Measurements from ENCODE around the gene TESPA1.
A peak's percentile ranks its signal among the peaks of the same experiment; 100 is the strongest.

Gene TESPA1

DNA sequence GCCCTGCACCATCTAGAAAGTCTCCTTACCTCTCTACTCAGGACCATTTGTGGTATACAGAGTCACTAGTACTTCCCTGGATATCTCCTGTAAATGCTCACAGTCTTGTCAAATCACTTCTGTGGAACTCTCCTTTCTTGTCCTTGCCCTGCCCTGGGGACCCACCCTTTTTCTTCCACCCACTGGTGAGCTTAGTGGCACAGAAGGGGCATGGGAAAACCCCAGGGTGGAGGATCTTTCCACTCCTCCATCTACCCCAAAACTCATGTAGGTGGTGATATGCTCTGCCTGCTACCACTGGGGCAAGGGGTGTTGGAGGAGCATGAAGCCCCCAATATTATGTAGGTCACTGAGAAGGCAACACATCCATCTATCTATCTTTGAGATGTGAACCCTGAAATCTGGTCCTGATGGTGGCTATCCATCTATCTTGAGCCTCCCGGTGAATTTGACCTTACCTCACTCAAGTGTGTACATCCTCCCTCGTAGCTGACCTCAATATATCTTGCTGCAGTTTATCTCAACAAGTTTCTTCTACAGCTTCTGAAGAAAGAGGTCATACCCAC lies 943 bp downstream of the TESPA1 start:
- peak; percentile 41 to 45 for DNase-seq (ENCODE audit: low read depth in 2 of 2, low spot score in 1 of 2)

DNA sequence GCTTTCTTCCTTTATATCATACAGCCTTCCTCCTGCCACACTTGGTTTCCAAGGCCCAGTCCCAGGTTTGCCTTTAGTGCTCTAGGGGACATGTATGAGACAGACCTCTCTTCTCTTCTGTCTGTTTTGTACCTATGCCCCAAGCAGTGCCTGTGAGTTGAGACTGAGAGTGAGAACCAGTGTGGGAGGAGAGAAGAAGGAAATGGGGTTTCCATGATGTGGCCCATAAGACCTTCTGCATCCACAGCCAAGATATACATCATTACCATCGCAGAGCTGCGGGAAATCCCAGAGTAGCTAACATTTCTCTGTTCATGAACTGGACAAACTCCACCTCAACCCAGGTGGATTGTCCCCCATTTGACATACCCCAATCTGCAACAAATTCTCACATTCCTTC lies 2.8 kb downstream of the TESPA1 start:
- peak in 1 of 2 donors; percentile 19 for DNase-seq (ENCODE audit: low read depth in 2 of 2, low spot score in 1 of 2)

- no peak for DNase-seq (ENCODE audit: low read depth in 2 of 2, low spot score in 1 of 2)
Observed at GRCh38 chr12:54980341-54980740, 4.2 kb downstream of the TESPA1 start.

- no peak for DNase-seq (ENCODE audit: low read depth in 2 of 2, low spot score in 1 of 2)
Observed at GRCh38 chr12:54977857-54978256, 6.7 kb downstream of the TESPA1 start.

DNA sequence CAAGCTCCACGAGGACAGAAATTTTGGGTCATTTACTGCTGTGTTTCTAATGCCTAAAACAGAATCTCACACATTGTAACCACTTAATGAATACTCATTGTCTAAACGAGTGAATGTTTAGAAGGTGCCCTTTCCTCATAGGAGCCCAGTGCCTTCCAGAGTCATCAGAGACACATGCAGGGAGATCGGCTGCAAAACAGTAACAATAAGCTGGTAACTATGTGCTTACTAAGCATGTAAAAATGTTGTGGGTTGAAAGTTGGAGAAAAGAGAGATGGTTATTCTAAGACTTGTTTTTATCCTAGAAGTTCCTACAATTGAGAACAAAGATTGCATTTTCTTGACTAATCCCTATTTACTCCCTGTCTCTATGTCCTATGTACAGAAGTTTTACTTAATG lies 7.4 kb downstream of the TESPA1 start:
- DNase-seq (ENCODE audit: low read depth in 2 of 2, low spot score in 1 of 2): no peak

DNA sequence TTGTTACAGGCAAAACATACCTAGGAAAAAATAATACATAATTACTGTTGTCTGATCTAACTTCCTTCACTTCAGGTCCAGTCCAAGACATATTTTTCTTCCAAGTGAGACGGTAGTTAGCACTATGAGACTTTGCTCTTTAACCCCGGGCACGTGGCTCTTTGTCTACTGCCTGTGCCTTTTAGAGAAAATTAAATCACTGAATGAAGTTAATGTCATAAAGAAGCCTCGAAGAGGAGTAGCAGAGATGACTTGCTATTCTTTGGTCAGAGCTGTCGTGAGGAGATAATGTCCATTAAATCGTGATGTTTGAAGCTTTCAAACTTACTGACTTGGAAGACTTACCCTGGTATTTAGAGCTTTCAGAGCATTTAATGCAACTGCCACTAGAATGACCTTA lies 8.7 kb downstream of the TESPA1 start:
- no peak for DNase-seq (ENCODE audit: low read depth in 2 of 2, low spot score in 1 of 2)

DNA sequence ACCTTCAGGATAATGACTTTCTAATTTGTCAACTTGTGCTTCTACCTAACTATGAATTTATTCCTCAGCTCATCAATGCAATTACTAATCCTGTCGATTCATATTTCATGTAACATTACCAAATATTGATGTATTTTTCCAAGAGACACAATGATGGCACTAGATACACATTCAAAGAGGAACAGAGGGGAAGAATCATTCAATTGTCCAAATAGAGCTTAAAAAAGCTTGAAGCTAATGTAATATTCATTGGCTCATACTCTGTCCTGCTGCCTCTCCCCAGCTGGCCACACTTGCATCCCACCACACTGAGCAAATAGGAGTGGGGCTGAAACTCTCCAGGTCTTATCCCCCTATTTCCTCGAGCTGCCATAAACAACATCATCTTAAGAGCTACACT lies 9.3 kb downstream of the TESPA1 start:
- no peak for DNase-seq (ENCODE audit: low read depth in 2 of 2, low spot score in 1 of 2)

GRCh38 chr12:54974279-54974678 lies 10.3 kb downstream of the TESPA1 start:
- DNase-seq (ENCODE audit: low read depth in 2 of 2, low spot score in 1 of 2): no peak

- no peak for DNase-seq (ENCODE audit: low read depth in 2 of 2, low spot score in 1 of 2)
Observed at GRCh38 chr12:54973556-54973955, 11.0 kb downstream of the TESPA1 start.

GRCh38 chr12:54970741-54971140 lies 13.8 kb downstream of the TESPA1 start:
- DNase-seq (ENCODE audit: low read depth in 2 of 2, low spot score in 1 of 2): no peak

DNA sequence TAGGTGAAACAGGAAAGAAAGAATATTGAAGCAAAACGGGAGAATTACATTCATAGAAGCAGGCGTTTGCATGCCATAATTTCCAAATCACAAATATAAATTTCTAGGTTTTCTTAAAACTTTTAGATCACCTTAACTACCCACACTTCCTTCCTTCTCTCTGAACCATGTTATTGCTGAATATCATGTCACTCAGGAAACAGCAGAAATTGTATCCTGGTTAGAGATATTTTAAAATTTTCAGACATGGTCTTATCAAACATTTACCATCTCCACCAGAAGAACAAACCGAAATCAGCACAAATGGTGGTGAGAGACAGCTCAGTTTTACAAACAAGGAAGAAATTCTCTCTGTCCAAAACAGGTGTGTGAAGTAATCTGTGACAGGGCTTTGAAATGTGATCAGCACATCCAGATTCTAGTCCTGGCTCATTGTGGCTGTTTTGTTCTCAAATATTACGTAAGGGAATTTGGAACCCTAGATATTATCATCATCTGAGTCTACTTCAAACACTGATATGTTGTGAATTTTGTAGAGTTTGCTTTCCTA lies 16.3 kb downstream of the TESPA1 start:
- no peak for DNase-seq (ENCODE audit: low read depth in 2 of 2, low spot score in 1 of 2)

- no peak for DNase-seq (ENCODE audit: low read depth in 2 of 2, low spot score in 1 of 2)
Observed at GRCh38 chr12:54967461-54967860, 17.1 kb downstream of the TESPA1 start.

DNA sequence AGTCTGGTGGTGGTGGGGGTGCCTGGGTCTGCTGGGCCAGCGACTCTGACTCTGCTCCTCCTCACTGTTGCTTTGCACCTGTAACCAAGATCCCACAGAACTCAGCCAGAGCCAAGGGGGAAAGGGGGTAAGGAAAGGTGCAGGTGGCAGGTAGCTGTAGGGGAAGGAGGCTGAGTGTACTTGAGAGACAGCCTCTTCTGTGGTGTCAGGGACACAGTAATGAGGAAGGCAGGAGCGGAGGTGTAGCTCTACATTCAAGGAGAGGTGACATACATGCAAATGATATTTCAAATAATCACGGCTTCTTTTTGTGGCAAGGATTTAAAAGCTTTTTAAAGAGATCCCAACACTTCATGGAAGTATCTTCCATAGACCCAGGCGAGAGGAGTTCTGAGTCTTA lies 23.4 kb downstream of the TESPA1 start:
- no peak for DNase-seq (ENCODE audit: low read depth in 2 of 2, low spot score in 1 of 2)

- DNase-seq (ENCODE audit: low read depth in 2 of 2, low spot score in 1 of 2): no peak
Observed at GRCh38 chr12:54959291-54960018, 25.1 kb downstream of the TESPA1 start.

GRCh38 chr12:54958048-54958658 lies 26.4 kb downstream of the TESPA1 start:
- DNase-seq (ENCODE audit: low read depth in 2 of 2, low spot score in 1 of 2): no peak

DNA sequence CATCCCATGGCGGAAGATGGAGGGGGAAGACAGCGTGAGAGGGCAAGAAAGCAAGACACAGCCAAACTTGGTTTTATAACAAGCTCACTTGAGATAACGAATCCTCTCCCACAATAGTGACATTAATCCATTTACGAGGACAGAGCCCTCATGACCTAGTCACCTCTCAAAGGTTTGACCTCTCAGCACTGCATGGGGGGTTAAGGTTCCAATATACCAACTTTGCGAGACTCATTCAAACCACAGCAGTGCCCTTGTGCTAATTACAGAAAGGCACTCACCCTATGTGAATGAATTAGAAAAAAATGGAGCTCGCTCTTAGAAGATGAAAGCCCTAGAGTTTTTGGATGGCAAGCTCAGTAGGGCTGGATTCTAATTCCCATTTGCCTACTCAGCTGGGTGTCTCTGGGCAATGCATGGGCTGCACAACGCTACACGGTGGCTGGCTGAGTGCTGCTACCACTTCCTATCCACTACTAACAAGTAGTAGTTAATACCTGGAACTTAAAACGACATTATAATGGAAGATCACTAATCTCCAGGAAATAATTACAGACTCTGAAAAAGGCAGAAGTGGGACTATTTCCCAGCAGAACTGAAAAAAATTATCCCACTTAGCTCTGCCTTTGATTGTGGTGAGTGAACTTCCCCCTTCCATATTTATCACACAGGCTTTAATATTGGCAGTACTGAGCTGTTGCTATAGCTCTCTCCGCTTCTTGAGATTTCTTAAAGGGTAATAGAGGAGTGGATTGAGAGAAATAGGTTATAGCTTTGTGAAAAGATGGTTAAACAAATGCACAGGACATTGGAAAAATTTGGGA lies 27.5 kb downstream of the TESPA1 start:
- DNase-seq (ENCODE audit: low read depth in 2 of 2, low spot score in 1 of 2): no peak

DNA sequence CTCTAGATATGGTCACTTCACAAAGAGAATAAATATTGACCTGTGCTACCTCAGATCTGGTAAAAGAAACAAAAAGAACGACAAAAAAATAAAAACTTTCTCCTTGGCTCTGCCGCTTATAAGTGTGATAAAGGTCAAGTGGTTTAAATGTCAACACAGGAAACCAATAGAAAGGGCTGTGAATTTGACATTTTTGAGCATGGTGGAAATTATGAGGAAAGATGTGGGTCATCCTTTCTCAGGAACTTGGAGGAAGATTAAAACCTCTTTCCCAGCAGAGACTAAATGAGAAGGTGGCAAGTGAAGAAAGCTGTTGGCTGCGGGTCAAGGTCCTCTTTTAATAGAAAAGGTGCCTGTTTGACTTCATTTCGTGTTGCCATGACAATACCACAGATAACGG lies 28.2 kb downstream of the TESPA1 start:
- DNase-seq (ENCODE audit: low read depth in 2 of 2, low spot score in 1 of 2): no peak

- DNase-seq (ENCODE audit: low read depth in 2 of 2, low spot score in 1 of 2): no peak
Observed at GRCh38 chr12:54954801-54955200, 29.8 kb downstream of the TESPA1 start.

GRCh38 chr12:54954228-54954627 lies 30.3 kb downstream of the TESPA1 start:
- no peak for DNase-seq (ENCODE audit: low read depth in 2 of 2, low spot score in 1 of 2)

- DNase-seq (ENCODE audit: low read depth in 2 of 2, low spot score in 1 of 2): no peak
Observed at GRCh38 chr12:54950071-54950727, 34.4 kb downstream of the TESPA1 start.

All from stimulated activated CD8-positive, alpha-beta memory T cell treated with anti-CD3 and anti-CD28 coated beads, Interleukin-4, amount 100 ng/mL, for 4 hours (primary cell).